GM21528 (cell line): ENCODE data around the gene RNF157.

Experiments
- ATAC-seq: cut with Tn5 transposase; IDR thresholded peaks from one replicate; pipeline ENCODE4 v1.9.1; 2021; ENCODE audit warnings: mild to moderate bottlenecking, moderate library complexity; ENCODE audit not compliant: unreplicated experiment, low FRiP score

RNF157 gene

DNA sequence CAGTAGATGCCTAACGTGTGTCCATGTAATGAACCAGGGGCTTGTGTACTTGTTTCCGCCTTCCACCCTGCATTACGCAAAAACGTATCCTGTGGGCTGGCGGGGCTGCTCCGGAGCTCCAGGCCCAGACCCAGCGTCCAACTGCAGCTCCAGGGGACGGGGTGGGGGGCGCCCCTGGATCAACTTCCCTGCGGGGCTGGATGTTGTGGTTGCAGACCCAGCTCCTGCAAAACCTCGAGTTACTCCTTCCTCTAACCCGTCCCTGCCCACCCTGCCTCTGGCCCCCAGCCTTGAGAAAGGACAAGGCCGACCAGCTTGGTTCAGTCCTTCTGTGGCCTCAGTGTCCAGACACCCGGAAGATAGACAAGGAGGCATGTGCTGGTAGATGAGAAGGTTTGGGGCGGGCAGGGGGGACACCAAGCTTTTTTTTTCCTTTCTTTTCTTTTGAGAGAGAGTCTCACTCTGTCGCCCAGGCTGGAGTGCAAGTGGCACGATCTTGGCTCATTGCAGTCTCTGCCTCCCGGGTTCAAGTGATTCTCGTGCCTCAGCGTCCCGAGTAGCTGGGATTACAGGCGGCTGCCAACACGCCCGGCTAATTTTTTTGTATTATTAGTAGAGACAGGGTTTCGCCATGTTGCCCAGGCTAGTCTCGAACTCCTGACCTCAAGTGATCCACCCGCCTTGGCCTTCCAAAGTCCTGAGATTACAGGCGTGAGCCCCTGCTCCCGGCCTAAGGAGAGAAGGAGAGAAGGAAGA lies 136.0 kb downstream of the RNF157 start:
- no peak for ATAC-seq

DNA sequence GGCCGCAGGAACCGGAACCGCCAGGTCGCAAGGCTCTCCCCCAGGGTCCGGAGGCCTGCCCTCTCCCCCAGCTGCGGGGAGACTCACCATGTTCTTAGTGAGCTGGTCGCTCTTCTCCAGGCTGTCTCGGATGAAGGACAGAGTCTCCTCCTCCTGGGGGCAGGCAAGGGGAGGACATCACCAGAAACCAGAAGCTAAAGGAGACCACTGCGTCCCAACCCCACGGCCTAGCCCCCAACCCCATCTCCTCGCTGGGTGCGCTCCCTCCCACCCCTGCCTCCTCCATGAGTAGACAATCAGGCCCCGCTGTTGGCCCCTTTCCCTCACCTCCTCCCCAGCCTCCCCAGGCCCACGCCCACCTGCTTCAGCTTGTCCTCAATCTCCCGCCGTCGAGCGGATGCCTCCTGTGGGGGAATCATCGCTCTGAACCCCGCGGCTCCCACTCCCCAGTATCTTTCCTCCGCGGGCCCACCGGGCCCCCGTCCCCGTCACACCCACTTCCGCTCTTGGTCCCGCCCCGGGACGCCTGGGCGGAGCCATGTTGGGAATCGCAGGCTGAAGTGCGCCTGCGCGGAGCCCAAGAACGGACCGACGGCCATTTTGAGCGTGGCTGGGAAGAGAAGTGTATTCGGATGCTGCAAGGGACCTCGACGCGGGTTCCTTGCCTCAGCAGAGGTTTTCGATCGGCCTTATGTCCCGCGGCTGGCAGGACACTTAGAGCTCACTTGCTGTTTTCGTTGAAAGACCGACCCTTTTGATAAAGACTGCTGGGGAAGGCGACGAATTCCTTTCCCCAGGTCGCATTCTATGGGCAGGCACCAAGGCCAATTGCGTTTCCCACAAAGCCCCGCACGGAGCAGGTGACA lies 136.8 kb downstream of the RNF157 start, which contains the start of gene EXOC7:
EXOC7 (minus strand) TSS at position 514 of the 866 bp plus-strand sequence; CDS start at position 419, 95 bp downstream.
- peak; percentile 81 for ATAC-seq

GRCh38 chr17:76102944-76103273 lies 137.4 kb downstream of the RNF157 start:
- ATAC-seq, result no peak

GRCh38 chr17:76097716-76098295 lies 142.5 kb downstream of the RNF157 start:
- ATAC-seq, result no peak

DNA sequence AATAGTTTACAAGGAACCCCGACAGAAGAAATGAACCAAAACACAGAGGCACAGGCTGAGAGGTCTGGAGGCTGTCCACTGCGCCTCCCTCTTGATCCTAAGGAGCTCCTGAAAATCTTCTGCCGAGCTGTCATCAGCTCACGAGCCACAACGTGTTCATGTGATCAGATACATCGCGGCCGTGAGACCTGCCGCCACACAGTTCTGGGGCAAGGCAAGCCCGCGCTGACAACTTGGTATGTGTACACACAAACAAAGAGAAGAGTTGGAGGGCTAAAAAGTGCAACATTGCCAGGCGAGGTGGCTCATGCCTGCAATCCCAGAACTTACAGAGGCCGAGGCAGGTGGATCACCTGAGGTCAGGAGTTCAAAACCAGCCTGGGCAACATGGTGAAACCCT lies 144.3 kb downstream of the RNF157 start:
- ATAC-seq, result no peak

DNA sequence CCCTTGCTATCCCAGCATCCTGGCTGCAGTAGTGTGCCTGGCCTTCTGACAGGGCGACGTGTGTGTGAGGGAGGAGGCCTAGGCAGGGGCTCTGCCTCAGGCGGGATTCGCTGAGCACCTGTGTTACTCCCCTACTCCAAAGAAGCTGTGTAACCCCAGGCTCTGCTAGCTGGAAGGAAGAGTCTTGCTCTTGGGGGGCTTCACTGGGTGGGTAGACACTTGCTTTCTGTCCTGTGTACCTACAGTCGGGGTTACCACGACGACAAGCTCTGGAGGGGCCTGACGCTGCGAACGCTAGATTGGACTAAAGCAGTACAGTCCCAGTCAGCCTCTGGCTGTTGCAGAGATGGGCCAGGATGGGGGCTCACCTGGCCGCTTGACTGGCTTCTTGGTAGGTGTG lies 146.2 kb downstream of the RNF157 start:
- no peak for ATAC-seq

- no peak for ATAC-seq
Observed at GRCh38 chr17:76092526-76093413, 147.5 kb downstream of the RNF157 start.
